NCI-H748 treated with DMSO at 0.1 percent for 48 hours (cell line): Measurements from ENCODE around the gene H19.

Source experiments
- DNase-seq: peaks from one replicate; lab custom pipeline; 2025; lab: John Stamatoyannopoulos, UW

Gene H19

GRCh38 chr11:1982873-1983600 is 14.6 kb downstream of the H19 start:
- no peak for DNase-seq

- DNase-seq = no peak
These were observed 18.0 kb downstream of the H19 start for GRCh38 chr11:1979607-1980006.

GRCh38 chr11:1978720-1979473 is 18.7 kb downstream of the H19 start:
- DNase-seq = no peak

GRCh38 chr11:1975185-1975584 is 22.5 kb downstream of the H19 start:
- DNase-seq = no peak

- no peak for DNase-seq
These were observed 26.7 kb downstream of the H19 start for GRCh38 chr11:1970956-1971355.

- no peak for DNase-seq
These were observed 27.9 kb downstream of the H19 start for GRCh38 chr11:1969776-1970175.

- no peak for DNase-seq
These were observed 28.6 kb downstream of the H19 start for GRCh38 chr11:1969035-1969434.

GRCh38 chr11:1968454-1969002 is 29.1 kb downstream of the H19 start:
- no peak for DNase-seq

- DNase-seq = no peak
These were observed 29.9 kb downstream of the H19 start for GRCh38 chr11:1967641-1968225.

GRCh38 chr11:1966531-1966930 is 31.1 kb downstream of the H19 start:
- DNase-seq = no peak

GRCh38 chr11:1964955-1965354 is 32.7 kb downstream of the H19 start:
- DNase-seq = no peak

- DNase-seq = no peak
These were observed 33.3 kb downstream of the H19 start for GRCh38 chr11:1964348-1964747.

GRCh38 chr11:1963864-1964263 is 33.8 kb downstream of the H19 start:
- no peak for DNase-seq

- DNase-seq = no peak
These were observed 37.9 kb downstream of the H19 start for GRCh38 chr11:1959786-1960185.

GRCh38 chr11:1958367-1958766 is 39.3 kb downstream of the H19 start:
- DNase-seq = no peak

GRCh38 chr11:1953489-1954266 is 44.0 kb downstream of the H19 start:
- no peak for DNase-seq

- DNase-seq = no peak
These were observed 44.7 kb downstream of the H19 start for GRCh38 chr11:1952806-1953482.

- no peak for DNase-seq
These were observed 47.7 kb downstream of the H19 start for GRCh38 chr11:1949922-1950321.

- no peak for DNase-seq
These were observed 48.3 kb downstream of the H19 start for GRCh38 chr11:1949302-1949701.

- DNase-seq = no peak
These were observed 49.3 kb downstream of the H19 start for GRCh38 chr11:1948389-1948788.

GRCh38 chr11:1947592-1948237 is 49.9 kb downstream of the H19 start:
- no peak for DNase-seq
